HG03159 (cell line): ENCODE measurements around the gene STPG1.

Source experiments
- ATAC-seq: cut with Tn5 transposase; IDR thresholded peaks from one replicate; pipeline ENCODE4 v1.9.1; 2021; ENCODE audit warnings: mild to moderate bottlenecking, moderate library complexity; ENCODE audit not compliant: unreplicated experiment

Gene STPG1

GRCh38 chr1:24426744-24427544 lies 13.4 kb upstream of the STPG1 start:
- no peak for ATAC-seq

GRCh38 chr1:24425922-24426321 lies 12.3 kb upstream of the STPG1 start:
- no peak for ATAC-seq

GRCh38 chr1:24425441-24425840 lies 11.9 kb upstream of the STPG1 start:
- ATAC-seq: no peak

GRCh38 chr1:24424990-24425389 lies 11.4 kb upstream of the STPG1 start:
- ATAC-seq: no peak

- no peak for ATAC-seq
Observed at GRCh38 chr1:24424207-24424606, 10.6 kb upstream of the STPG1 start.

- no peak for ATAC-seq
Observed at GRCh38 chr1:24421502-24421901, 7.9 kb upstream of the STPG1 start.

- ATAC-seq: no peak
Observed at GRCh38 chr1:24420547-24420946, 7.0 kb upstream of the STPG1 start.

- no peak for ATAC-seq
Observed at GRCh38 chr1:24418898-24419628, 5.5 kb upstream of the STPG1 start.

GRCh38 chr1:24417681-24418080 lies 4.1 kb upstream of the STPG1 start:
- no peak for ATAC-seq

- no peak for ATAC-seq
Observed at GRCh38 chr1:24416666-24417391, 3.2 kb upstream of the STPG1 start.

- peak; percentile 17 for ATAC-seq
Observed at GRCh38 chr1:24415910-24416665, 2.5 kb upstream of the STPG1 start.

GRCh38 chr1:24415334-24415909 lies 1.8 kb upstream of the STPG1 start, which contains the start of gene NIPAL3:
TSS of gene NIPAL3 (plus strand) at chr1:24415802. CDS start at chr1:24419548, 3,746 bp downstream.
- ATAC-seq: peak; percentile 91

- no peak for ATAC-seq
Observed at GRCh38 chr1:24414775-24415333, 1.3 kb upstream of the STPG1 start.

GRCh38 chr1:24412408-24412807 lies 1.2 kb downstream of the STPG1 start:
- no peak for ATAC-seq

GRCh38 chr1:24411963-24412362 lies 1.6 kb downstream of the STPG1 start:
- ATAC-seq: no peak

- no peak for ATAC-seq
Observed at GRCh38 chr1:24410750-24411149, 2.8 kb downstream of the STPG1 start.

- ATAC-seq: no peak
Observed at GRCh38 chr1:24409535-24409934, 4.0 kb downstream of the STPG1 start.

GRCh38 chr1:24406788-24407187 lies 6.8 kb downstream of the STPG1 start:
- ATAC-seq: no peak

- ATAC-seq: no peak
Observed at GRCh38 chr1:24403806-24404205, 9.8 kb downstream of the STPG1 start.

GRCh38 chr1:24400065-24400464 lies 13.5 kb downstream of the STPG1 start:
- ATAC-seq: no peak
